DMS53 treated with DMSO at 0.1 percent for 48 hours (cell line): Measurements from ENCODE around the gene TRAF1.
"Not testable (repeated sequence)": the region's sequence is repeated elsewhere in the genome, so short reads cannot be mapped to it uniquely, and the experiment has no call there.

Experiments used
- DNase-seq: peaks from one replicate; lab custom pipeline; 2025; ENCODE audit not compliant: unreplicated experiment; lab: John Stamatoyannopoulos, UW

Gene TRAF1

DNA sequence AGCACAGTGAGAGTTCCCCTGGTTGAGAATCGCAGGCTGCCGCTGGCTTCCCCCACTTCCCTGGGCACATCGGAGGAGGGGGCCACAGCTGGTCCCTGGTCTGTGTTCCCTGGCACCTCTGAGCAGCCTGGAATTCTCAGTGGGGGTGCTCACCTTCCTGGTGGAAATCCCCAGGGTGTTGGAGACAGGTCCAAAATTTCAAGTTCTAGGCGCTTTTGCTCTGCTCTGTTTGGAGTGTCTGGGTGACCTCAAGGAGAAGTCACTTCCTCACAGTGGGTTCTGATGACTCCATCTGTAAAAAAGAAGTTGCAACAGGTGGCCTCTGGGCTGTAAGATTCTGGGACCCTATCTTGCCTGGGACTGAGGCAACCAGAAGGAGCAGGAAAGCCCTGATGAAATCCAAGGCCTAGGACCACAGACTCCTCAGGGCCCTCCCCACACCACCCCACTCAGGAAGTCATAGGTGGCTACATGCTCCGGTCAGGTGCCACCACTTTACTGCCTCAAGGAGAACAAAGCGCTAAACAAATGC lies at the start of gene TRAF1:
Gene TRAF1 (minus strand): TSS at position 400 of the 532 bp plus-strand sequence. CDS start 721 bp downstream, outside the sequence.
- DNase-seq, result no peak

- DNase-seq, result no peak
These were observed 48.3 kb upstream of the TRAF1 start for GRCh38 chr9:120974921-120975320.

DNA sequence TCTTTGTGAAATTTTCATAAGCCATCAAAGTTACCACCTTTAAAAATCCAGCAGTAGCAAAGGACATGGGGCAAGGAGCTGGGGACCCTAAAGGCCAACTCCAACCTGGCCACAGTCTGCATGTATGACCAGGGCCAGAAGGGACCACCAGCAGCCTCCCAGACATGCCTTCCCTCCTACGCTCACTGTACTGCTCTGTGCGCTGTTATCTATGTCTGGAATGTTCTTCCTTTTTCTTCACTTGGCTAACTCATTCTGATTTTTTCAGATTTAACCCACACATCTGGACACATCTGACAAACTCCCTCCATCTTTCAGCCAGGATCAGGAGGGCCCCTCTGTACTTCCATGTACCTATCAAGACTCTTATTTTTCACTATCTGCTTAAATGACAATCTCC lies 47.6 kb upstream of the TRAF1 start:
- no peak for DNase-seq

GRCh38 chr9:120971938-120972337 lies 45.3 kb upstream of the TRAF1 start:
- no peak for DNase-seq

- not testable (repeated sequence) for DNase-seq
These were observed 44.9 kb upstream of the TRAF1 start for GRCh38 chr9:120971471-120971870.

DNA sequence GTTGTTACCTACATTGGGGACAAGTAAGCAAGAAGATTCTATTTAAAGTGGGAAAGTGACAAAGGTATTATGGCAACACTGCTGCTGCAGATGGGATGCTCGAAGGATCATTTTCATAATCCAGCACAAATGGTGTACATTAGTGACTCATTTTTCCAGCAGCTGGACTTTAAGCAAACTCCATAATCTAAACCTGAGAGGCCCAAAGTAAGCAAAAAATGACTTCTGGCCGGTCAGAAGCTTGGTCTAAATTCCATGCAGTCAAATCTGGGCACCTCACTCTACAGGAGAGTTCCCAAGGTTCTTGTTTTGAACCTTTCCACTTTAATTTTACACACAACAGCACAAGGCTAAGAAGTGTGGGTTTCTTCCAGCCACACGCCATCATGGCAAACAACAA lies 43.6 kb upstream of the TRAF1 start:
- DNase-seq, result peak; percentile 22

GRCh38 chr9:120966013-120966369 lies 39.4 kb upstream of the TRAF1 start:
- DNase-seq, result no peak

- DNase-seq, result peak; percentile 3
These were observed 38.9 kb upstream of the TRAF1 start for GRCh38 chr9:120965344-120966012.

DNA sequence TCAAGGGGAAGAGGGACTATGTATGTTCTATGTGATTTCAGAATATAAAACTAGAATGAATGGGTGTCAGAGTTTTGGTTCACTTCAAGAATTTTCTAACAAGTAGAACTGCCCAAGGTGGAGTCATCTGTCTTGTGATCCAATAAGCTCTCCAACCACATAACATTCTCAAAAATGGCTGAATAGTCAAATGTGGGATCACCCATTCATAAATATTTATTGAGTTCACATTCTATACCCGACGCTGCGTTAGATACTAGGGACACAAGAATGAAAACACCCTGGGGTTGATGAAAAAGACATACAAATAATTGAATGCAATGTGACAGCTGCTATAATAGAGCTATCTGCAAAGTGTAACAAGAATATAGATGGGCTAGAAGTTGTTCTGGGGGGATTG lies 35.3 kb upstream of the TRAF1 start:
- no peak for DNase-seq

DNA sequence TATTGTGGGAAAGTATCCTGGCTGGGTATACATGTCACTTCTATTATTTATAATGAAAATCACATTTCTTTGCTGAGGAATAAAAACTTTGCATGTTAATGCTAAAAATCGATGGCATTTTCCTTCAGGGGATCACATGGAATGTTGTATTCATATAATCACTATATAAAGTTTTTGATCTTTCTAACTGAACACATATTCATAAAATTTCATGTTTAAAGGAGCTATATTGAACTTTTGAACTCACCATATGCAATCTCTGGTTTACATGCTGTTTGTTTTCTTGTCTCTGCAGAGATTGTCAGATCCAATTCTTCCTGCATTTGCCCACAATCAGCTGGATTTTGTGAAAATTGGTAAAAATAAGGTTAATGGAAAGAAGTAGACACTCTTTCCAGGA lies 33.4 kb upstream of the TRAF1 start:
- no peak for DNase-seq

DNA sequence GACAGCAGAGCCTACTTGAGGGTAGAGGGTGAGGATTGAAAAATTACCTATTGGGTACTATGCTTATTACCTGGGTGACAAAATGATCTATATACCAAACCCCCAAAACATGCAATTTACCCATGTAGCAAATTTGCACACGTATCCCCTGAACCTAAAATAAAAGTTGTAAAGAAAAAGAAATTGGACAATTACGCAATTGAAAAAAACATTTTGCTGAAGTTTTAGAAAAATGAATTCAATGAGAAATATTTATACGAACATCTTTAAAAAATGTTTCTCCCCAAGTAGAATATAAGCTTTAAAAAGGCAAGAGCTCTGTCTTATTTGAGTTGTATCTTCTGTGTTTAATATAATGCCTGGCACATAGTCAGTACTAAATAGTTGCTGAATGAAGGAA lies 30.3 kb upstream of the TRAF1 start:
- no peak for DNase-seq

DNA sequence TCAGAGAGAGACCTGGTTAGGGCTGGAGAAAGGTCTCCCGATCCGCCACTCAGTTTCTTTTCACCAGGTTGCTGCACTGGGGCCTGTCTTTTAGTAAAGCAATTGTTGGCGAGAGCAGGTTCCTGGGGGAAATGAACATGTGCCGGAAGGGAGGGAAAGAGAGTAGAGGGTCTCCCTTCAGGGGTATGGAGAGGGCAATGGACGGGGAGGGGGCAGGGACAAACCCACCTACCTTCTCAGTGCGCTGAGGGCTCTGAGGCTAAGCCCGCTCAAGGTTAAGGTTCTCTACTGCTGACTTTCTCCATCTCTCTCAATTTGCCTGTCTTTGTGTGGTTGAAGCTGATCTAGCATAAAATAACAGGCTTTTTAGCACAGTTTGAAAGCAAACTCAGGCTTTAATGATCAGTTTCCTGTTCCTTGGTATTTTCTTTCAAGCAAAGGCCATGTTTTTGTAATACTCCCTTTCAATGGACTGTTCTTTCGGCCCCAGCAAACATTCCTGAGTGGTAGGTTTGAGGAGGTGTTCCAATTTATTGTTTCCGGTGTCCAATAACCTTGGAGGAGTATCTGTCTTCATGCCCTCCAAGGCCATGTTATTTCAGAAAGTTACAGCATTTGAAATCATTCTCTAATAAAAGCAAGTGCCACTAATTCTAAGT lies 25.5 kb upstream of the TRAF1 start:
- DNase-seq, result no peak

DNA sequence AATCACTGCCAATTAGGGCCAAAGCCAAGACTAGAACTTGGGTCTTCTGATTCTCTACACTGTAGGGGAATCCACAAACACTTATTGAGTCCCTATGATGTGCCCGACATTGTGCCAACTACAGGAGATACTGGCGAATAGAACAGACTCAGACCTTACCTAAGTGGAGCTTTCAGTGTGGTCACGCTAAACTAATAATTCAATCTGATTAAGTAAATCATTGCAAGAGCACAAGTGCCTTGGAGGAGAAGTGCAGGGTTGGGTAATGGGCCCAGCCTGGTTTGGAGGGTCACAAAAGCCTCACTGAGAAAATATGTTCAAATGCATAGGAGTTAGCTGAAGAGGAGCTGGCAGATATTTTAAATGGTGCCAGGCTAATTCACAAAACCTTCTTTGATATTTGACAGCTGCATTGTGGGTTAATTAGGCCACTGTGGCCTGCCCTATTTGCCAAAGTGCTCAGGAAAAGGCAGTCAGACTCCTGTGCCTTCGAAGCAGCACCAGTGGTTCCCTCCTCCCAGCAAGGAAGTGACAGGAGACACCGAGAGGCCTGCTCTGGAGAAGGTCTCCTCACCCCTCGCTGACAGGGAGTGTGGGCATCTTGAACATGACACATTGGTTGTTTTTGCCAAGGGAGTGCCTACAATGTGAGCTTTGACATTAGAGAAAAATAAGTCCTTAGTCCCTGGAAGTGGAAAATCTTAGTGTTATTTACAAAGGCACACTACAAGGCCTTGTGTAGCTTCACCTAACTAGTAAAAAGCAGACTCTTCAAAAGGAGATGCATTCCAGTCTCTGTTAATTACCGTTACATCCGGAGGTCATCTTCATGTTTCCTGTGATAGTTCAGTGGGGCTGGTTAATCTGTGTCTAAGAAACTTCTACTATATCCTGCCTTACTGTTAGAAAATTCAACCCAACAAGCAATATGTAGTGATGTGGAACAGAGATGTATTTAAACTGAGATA lies 24.1 kb upstream of the TRAF1 start:
- no peak for DNase-seq

DNA sequence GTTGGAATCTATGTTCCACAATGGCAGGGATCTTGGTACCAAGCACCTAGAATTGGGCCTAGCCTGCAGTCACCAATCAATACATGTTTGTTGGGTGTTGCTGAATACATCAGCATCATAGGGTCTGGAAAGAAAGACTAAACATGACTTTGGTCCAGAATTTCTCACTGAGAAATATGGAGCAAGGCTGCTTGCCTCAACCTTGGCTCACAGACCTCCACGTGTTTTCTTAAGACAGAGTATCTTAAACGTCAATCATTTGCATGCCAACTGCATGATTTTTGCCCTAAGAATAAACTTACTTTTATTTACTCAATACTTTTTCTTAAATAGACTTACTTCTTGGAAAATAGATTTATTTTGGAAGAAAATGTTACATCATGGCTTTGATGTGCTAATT lies 22.7 kb upstream of the TRAF1 start:
- DNase-seq, result no peak

DNA sequence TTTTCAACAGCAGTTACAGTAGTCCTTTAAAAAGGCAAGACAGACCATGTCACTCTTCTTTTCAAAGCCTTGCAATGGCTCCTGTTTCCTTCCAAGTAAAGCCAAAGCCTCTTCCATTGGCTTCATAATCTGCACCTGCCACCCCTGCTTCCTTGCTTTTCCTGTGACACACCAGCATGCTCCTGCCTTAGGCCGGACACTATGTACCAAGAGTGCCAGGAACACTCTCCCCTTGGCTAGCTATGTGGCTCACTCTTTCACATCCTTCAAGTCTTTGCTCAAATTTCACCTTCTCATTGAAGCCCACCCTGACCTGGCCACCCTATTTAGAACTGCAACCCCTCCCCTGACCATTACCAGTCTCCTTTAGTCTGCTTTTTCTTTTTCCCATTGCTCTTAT lies 22.2 kb upstream of the TRAF1 start:
- no peak for DNase-seq

- no peak for DNase-seq
These were observed 20.6 kb upstream of the TRAF1 start for GRCh38 chr9:120947222-120947621.

GRCh38 chr9:120946259-120946658 lies 19.7 kb upstream of the TRAF1 start:
- no peak for DNase-seq

DNA sequence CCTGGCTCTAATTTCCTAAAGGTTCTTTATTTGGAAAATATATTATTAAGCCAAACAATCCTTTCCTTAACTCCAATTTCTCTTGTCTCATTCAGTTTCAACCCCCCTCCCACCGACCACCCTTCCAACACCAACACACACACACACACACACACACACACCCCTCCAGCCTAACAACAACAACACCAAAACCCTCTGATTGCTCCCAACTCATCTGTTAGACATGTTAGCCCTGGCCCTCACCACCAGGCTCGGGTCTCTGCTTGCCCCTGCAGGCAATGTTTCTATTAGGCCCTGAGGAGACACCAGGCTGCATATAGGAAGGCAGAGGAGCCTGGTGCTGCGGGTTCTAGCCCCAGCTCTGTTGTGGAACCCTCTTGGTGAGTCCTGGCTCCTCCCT lies 18.4 kb upstream of the TRAF1 start:
- no peak for DNase-seq

GRCh38 chr9:120944434-120944843 lies 17.8 kb upstream of the TRAF1 start:
- no peak for DNase-seq

DNA sequence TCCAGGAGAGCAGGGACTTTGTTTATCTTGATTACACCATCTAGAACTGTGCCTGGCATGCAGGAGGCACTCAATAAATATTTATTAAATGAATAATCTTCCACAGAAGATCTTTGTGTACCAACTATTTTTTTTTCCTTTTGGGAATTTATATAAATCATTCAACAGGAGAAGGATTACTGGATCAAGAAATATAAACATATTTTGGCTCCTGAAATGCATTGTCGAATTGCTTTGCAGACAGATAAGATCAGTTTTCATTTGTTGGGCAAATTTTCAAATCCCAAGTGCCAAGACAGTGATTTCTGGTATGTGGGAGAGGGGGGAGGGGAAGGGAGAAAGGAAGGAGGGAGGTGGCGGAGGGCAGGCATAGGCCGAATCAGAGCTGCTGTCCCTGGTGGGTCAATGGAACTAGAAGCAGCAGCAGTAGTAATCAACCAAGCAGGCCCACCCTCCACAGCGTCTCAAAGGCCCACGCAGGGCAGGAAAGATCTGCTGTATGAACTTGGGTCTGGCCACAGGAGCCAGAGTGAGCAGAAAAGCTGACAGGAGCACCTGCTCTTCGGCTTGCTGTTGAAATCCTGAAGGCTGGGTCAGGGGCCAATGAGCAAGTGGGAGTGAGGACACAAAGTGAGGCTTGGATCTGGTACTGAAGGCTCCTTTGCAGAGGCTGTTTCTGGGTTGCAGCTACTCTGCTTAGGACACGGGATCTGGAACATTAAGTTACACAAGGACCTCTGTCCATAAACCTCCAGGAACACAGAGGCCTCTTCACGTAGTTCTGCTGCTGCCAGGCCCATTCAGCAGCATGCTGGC lies 15.8 kb upstream of the TRAF1 start:
- no peak for DNase-seq
